ENCODE data around the gene C10orf90. TPM values are rescaled to one million over a fixed set of nuclear protein-coding genes. Genes with fewer than 3 reads are reported as not detected.

Gene C10orf90
- total and polyA plus RNA-seq, 4 donors, result not detected

- no peak for ATAC-seq (ENCODE audit: insufficient read depth, low FRiP score)
- peaks cover 0 to 23% (median 5%) of the 10 kb centered on the region in 5 donors for H3K4me1 ChIP-seq (ENCODE audit: control insufficient read depth in 5 of 5, insufficient read depth in 5 of 5, low read length in 5 of 5)
- no peak for DNase-seq
- H3K4me3 ChIP-seq, result no peak overlapping the region
- H3K36me3 ChIP-seq (ENCODE audit: control insufficient read depth in 4 of 4, insufficient read depth in 4 of 4, low read length in 4 of 4), result no peaks in the 10 kb centered on the region
- no peak for TF ChIP-seq CTCF (IDR thresholded peaks at IDR 0.05; ENCODE audit: control extremely low read depth, extremely low read depth)
- H3K9me3 ChIP-seq (ENCODE audit: control insufficient read depth in 4 of 4, insufficient read depth in 3 of 4, low read length in 3 of 4), result peaks cover 0 to 5% (median 0%) of the 10 kb centered on the region in 4 donors
- WGBS, 2 donors, result 71 to 76% methylated on average over 3 of the region's 3 CpGs
- H3K27me3 ChIP-seq (ENCODE audit: control insufficient read depth in 3 of 3, insufficient read depth in 3 of 3, low read length in 2 of 3), result no peaks in the 10 kb centered on the region
- H3K27ac ChIP-seq (ENCODE audit: low read depth in 1 of 2, low read length in 1 of 2), result no peak overlapping the region
- no peak overlapping the region for H3K9ac ChIP-seq (ENCODE audit: insufficient read depth in 1 of 2, low read length in 2 of 2)
These were observed 169.6 kb downstream of the C10orf90 start for GRCh38 chr10:126500866-126501265.

GRCh38 chr10:126500185-126500584 lies 170.3 kb downstream of the C10orf90 start:
- ATAC-seq (ENCODE audit: insufficient read depth, low FRiP score) (no peak), DNase-seq (no peak)
- TF ChIP-seq CTCF (IDR thresholded peaks at IDR 0.05; ENCODE audit: control extremely low read depth, extremely low read depth), result no peak
- Histone ChIP-seq H3K27ac (ENCODE audit: low read depth in 1 of 2, low read length in 1 of 2) (no peak overlapping the region), H3K36me3 (ENCODE audit: control insufficient read depth in 4 of 4, insufficient read depth in 4 of 4, low read length in 4 of 4) (no peaks in the 10 kb centered on the region), H3K27me3 (ENCODE audit: control insufficient read depth in 3 of 3, insufficient read depth in 3 of 3, low read length in 2 of 3) (no peaks in the 10 kb centered on the region), H3K9me3 (ENCODE audit: control insufficient read depth in 4 of 4, insufficient read depth in 3 of 4, low read length in 3 of 4) (peaks cover 0 to 5% (median 0%) of the 10 kb centered on the region in 4 donors), H3K4me1 (ENCODE audit: control insufficient read depth in 5 of 5, insufficient read depth in 5 of 5, low read length in 5 of 5) (peaks cover 0 to 23% (median 5%) of the 10 kb centered on the region in 5 donors), H3K9ac (ENCODE audit: insufficient read depth in 1 of 2, low read length in 2 of 2) (no peak overlapping the region), H3K4me3 (no peak overlapping the region)
- WGBS, 2 donors, result 83 to 88% methylated on average over 4 of the region's 4 CpGs

GRCh38 chr10:126499744-126500143 lies 170.7 kb downstream of the C10orf90 start:
- ATAC-seq (ENCODE audit: insufficient read depth, low FRiP score), result no peak

More at GRCh38 chr10:126499744-126500143, 170.7 kb downstream of the C10orf90 start:
- Histone ChIP-seq H3K4me3 (no peak overlapping the region), H3K36me3 (ENCODE audit: control insufficient read depth in 4 of 4, insufficient read depth in 4 of 4, low read length in 4 of 4) (no peaks in the 10 kb centered on the region), H3K27ac (ENCODE audit: low read depth in 1 of 2, low read length in 1 of 2) (no peak overlapping the region), H3K9ac (ENCODE audit: insufficient read depth in 1 of 2, low read length in 2 of 2) (no peak overlapping the region), H3K27me3 (ENCODE audit: control insufficient read depth in 3 of 3, insufficient read depth in 3 of 3, low read length in 2 of 3) (no peaks in the 10 kb centered on the region), H3K9me3 (ENCODE audit: control insufficient read depth in 4 of 4, insufficient read depth in 3 of 4, low read length in 3 of 4) (peaks cover 0 to 5% (median 0%) of the 10 kb centered on the region in 4 donors), H3K4me1 (ENCODE audit: control insufficient read depth in 5 of 5, insufficient read depth in 5 of 5, low read length in 5 of 5) (peaks cover 0 to 23% (median 5%) of the 10 kb centered on the region in 5 donors)
- DNase-seq, result no peak
- no peak for TF ChIP-seq CTCF (IDR thresholded peaks at IDR 0.05; ENCODE audit: control extremely low read depth, extremely low read depth)
- 97 to 100% methylated on average over 6 of the region's 6 CpGs for WGBS, 2 donors

Data from lung (tissue), 12 donors.